NCI-H748 (cell line): ENCODE data around the gene ADCY6.
"Not testable (repeated sequence)": the region's sequence is repeated elsewhere in the genome, so short reads cannot be mapped to it uniquely, and the experiment has no call there.

Experiments
- DNase-seq: peaks from one replicate; lab custom pipeline; 2025; ENCODE audit not compliant: unreplicated experiment; lab: John Stamatoyannopoulos, UW

Gene ADCY6

DNA sequence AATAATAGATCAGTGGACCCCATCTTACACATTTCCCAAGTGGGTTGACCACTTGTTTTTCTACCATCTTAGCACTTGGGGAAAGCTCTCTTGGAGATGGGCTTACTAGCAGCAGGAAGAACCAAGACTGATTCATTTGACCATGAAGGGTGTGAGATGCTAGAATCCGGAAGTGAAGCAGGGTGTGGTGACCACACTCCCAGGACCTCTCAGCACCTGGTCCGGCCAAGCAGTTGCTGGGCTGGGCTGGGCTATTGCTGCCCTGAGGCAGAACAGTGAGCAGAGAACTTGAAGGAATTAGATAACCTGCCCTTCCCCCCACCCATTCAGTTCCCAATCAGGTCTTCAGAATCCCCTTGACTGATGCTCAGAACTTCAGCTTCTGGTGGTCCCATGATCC lies 24.4 kb downstream of the ADCY6 start:
- DNase-seq, result no peak

DNA sequence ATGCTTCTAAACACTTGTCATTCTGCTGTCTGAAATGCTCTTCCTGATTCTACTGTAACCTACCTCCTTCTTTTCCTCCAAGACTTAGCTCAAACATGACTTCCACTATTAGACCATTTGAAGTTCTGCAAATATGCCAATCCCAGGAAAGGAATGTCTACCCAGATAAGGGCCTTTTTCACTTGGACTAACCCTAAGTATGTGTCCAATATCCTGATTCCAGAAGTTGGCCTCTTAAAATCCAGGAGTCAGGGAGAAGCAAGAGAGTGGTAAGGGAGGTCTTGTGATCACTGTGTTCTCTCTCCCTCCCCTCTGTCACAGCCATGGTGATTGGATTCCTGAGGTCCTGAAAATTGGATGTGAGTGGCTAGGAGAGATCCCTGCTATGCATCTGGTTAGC lies 30.2 kb downstream of the ADCY6 start:
- DNase-seq, result no peak

DNA sequence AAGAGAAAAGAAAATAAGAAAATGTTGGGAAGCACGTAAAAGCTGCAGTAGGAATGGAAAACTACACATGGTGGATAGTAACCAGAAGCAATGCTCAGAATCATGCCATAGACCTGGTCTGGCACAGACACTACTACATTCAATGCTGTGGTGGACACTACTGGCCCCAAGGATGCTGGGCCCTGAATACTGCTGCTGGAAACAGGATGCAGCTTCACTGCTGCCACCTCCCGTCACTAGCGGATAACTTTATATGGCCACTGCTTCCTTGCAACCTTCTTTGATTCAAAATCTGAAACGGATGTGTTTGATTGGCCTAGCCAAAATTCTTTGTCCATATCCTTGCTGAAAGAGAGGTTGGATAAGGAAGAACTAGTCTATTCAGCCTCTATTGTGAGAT lies 30.7 kb downstream of the ADCY6 start:
- no peak for DNase-seq

DNA sequence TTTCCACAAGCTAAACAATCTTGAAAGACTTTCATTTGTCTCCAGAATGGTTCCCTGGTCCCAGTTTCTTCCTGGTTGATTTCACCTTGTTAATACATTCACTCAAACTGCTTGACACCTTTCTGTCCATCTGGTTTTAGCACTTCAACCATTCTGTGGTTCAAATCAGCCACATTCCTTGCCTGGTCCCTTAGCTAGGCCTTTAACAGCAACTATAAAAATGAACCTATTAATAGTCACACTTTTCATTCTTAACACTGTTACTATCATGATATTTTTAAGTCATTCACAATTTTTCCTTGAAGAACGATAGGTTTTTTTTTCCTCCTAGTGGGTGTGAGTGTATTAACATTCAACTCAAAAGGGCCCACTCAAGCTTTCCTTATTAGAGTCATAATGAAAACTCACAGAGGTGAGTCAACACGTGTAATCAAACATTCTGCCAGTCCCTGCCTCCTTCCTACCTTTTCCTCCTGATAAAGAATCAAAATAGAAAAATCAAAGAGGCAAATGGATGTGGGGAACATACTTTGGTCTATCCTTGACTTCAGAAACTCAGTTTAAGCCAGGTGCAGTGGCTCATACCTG lies 38.0 kb downstream of the ADCY6 start:
- DNase-seq, result no peak

DNA sequence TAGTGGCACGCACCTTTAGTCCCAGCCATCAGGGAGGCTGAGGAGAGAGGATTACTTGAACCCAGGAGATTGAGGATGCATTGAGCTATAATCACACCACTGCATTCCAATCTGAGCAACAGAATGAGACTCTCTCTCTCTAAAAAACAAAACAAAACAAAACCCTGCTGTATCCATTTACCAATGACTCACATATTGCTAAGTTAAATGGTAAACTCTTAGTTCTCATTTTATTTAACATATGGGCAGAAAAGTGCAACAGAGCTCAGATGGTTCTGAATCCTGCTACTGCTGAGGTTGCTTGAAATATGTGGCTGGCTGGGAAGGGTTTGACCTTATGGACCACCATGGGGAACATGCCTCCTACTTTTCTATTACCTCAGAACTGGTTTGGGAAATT lies 38.7 kb downstream of the ADCY6 start:
- no peak for DNase-seq

DNA sequence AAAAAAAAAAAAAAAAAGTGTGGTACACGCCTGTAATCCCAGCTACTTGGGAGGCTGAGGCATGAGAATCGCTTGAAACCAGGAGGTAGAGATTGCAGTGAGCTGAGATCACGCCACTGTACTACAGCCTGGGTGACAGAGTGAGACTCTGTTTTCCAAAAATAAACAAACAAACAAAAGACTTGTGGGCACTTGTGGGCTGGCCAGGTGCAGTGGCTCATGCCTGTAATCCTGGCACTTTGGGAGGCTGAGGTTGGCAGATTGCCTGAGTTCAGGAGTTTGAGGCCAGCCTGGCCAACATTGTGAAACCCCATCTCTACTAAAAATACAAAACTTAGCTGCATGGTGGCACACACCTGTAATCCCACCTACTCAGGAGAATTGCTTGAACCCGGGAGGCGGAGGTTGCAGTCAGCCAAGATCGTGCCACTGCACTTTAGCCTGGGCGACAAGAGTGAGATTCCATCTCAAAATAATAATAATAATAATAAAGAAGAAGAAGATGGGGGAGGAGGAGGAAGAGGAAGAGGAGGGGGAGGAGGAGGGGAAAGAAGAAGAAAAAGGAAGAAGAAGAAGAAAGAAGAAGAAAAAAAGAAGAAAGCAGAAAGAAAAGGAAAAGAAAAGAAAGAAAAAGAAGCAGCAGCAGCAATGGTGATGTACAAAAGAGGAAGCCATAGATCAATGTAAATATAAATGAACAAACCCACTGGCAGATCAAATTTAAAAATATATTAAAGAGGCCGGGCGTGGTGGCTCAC lies 44.5 kb downstream of the ADCY6 start:
- no peak for DNase-seq

DNA sequence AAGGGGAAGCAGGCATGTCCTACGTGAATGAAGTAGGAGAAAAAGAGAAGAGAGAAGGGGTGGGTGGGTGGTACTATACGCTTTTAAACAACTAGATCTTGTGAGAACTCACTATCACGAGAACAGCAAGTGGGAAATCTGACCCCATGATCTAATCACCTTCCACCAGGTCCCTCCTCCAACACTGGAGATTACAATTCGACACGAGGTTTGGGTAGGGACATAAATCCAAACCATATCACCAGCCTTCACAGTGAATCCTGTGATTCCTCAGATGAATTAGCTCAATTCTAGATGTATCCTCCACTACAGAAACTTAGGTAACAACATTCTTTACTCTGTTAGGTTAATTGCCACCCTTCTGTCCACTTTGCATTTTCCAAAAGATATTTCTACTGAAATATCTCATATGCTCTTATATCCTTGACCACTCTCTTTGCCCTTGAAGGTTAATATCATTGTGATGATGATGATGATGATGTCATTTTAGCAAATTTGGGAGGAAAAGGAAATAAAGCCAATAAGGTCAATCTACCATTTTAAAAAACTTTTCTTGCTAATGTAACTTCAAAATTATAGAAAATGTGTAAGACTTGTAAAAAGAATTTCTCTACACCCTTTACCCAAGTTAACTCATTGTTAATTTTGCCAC lies 49.1 kb downstream of the ADCY6 start:
- no peak for DNase-seq

DNA sequence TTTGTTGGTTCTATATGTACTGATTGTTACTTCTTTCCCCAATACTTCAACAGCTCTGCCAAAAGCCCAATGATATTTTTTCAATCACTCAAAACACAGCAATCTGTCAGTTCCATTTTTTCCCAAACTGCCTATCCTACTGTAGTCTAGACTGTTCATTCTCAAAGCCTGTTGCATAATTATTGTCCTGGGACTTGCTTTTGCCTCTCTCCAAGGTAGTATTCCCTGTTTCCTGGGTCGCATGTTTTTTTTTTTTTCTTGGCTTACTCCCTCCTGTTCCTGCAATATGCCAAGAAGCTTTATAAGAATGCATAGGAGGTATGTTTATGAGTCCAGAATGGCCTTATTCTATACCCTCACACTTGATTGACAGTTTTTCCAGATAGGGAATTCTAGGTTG lies 52.4 kb downstream of the ADCY6 start:
- DNase-seq, result no peak

DNA sequence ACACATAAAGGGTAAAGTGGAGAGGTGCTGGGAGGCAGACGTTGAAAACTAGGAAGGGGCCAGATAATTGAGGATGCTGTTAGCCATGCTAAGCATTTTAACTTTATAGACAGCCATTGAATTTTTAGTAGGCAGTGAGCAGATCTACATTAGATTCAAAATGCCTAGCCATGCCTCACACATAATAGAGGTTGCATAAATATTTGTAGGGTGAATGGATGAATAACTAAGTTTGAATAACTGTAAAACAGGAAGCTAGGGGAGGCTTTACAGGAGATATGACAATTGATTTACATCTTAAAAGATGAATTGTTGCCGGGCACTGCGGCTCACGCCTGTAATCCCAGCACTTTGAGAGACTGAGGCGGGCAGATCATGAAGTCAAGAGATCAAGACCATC lies 60.1 kb downstream of the ADCY6 start:
- no peak for DNase-seq

DNA sequence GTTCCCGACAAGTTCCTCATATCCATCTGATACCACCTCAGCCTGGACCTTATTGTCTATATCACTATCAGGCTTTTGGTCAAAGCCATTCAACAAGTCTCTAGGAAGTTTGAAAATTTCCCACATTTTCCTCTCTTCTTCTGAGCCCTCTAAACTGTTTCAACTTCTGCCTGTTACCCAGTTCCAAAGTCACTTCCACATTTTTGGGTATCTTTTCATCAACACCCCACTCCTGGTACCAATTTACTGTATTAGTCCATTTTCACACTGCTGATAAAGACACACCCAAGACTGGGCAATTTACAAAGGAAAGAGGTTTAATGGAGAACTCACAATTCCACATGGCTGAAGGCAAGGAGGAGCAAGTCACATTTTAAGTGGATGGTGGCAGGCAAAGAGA lies 68.2 kb downstream of the ADCY6 start:
- DNase-seq, result not testable (repeated sequence)

DNA sequence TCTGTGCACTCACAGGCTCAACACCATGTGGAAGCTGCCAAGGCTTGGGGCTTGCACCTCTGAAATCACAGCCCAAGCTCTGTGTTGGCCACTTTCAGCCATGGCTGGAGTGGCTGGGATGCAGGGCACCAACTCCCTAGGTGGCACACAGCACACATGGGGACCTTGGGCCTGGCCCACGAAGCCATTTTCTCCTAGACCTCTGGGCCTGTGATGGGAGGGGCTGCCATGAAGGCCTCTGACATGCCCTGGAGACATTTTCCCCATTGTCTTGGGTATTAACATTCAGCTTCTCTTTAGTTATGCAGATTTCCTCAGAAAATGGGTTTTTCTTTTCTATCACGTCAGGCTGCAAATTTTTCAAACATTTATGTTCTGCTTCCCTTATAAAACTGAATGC lies 68.7 kb downstream of the ADCY6 start:
- not testable (repeated sequence) for DNase-seq

DNA sequence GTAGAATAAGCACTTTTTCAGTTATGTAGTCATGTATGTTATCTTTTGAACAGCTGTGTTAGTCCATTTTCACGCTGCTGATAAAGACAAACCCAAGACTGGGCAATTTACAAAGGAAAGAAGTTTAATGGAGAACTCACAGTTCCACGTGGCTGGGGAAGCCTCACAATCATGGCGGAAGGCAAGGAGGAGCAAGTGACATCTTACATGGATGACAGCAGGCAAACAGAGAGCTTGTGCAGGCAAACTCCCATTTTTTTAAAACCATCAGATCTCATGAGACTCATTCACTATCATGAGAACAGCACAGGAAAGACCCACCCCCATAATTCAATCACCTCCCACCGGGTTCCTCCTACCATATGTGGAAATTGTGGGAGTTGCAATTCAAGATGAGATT lies 69.9 kb downstream of the ADCY6 start:
- not testable (repeated sequence) for DNase-seq

DNA sequence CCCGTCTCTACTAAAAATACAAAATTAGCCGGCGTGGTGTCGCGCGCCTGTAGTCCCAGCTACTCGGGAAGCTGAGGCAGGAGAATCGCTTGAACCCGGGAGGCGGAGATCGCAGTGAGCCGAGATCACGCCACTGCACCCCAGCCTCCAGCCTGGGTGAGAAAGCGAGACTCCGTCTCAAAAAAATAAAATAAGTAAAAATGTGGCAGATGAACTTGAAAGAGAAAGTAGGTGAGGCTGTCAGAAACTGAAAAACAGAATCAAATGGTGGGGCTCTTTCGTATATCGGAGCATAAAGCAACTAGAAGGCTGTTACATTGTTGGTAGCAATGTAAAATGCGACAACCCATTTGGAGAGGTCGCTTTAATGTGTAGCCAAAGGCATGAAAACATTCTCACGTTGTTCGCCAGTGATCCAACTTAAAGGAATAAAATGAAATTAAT lies 71.6 kb downstream of the ADCY6 start:
- peak; percentile 26 for DNase-seq

DNA sequence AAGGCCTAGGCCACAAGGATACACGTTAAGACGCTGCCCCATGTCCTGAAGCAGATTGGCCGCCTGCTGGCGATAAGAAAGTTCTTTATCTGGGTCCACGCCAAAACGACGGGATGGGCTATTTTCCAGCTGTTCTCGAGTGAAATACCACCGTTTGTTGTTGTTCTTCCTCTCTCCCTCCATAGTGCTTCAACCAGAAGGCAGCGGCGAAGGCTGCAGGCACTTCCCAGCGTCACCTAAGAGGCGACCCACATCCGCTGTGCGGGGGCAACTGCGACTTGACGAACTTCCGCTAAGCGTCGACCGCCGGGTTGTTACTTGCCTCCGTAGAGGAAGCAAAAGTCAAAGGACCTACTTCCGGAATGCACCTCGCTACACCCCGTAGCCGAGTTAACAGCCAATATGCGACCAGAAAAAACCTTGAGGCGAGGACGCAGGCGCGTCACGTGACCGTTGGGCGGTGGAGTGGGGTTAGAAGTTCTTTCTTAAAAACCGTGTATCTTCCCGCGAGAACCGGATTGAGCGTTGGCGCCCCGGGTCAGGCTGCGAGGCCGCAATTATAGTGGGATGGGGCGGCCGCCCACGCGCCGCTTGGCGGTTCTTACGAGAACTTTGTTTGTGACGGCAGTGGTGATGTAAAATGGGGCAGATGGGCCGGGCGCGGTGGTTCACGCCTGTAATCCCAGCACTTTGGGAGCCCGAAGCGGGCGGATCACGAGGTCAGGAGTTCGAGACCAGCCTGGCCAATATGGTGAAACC lies 72.2 kb downstream of the ADCY6 start, which contains the start of gene CCNT1:
TSS of gene CCNT1 (minus strand) at position 215 of the 759 bp plus-strand sequence. CDS start at position 183, 32 bp downstream.
- DNase-seq, result peak; percentile 100
